MM.1S (cell line): ENCODE measurements around the gene ART1.

Experiments
- DNase-seq: peaks from one replicate; pipeline ENCODE4 v3.0.0-alpha.2; 2015
- H2AFZ ChIP-seq: fragments of 300-600 bp; sonication (generic); 2 replicates; pipeline ENCODE4 v1.6.0; 2016; ENCODE audit warnings: antibody characterized with exemption, low read length
- H3F3A ChIP-seq: fragments of 300-600 bp; sonication (generic); 2 replicates; pipeline ENCODE4 v1.6.1; 2016; ENCODE audit warnings: mild to moderate bottlenecking, antibody characterized with exemption, low read length, moderate library complexity, mixed read lengths; ENCODE audit not compliant: insufficient read depth
- H3K27ac ChIP-seq: fragments of 300-600 bp; sonication (generic); 2 replicates; pipeline ENCODE4 v1.5.1; 2016; ENCODE audit warnings: mild to moderate bottlenecking, low read length
- H3K27me3 ChIP-seq: fragments of 300-600 bp; sonication (generic); replicated peaks from 2 replicates; pipeline ENCODE4 v1.6.0; 2016; ENCODE audit warnings: low read length; ENCODE audit not compliant: insufficient read depth
- H3K36me3 ChIP-seq: fragments of 300-600 bp; sonication (generic); replicated peaks from 2 replicates; pipeline ENCODE4 v1.6.1; 2016; ENCODE audit warnings: mild to moderate bottlenecking, low read length, mixed read lengths; ENCODE audit not compliant: insufficient read depth
- H3K4me1 ChIP-seq: fragments of 300-600 bp; sonication (generic); 2 replicates; pipeline ENCODE4 v1.6.1; 2016; ENCODE audit warnings: low read length, mixed read lengths
- H3K4me2 ChIP-seq: fragments of 300-600 bp; sonication (generic); 2 replicates; pipeline ENCODE4 v1.6.0; 2016; ENCODE audit warnings: low read depth, low read length
- H3K4me3 ChIP-seq: fragments of 300-600 bp; sonication (generic); 2 replicates; pipeline ENCODE4 v1.5.1; 2016; ENCODE audit warnings: low read length, mixed read lengths
- H3K79me2 ChIP-seq: fragments of 300-600 bp; sonication (generic); 2 replicates; pipeline ENCODE4 v1.6.1; 2016; ENCODE audit warnings: mixed run types, low read length, mixed read lengths
- H3K9ac ChIP-seq: fragments of 300-600 bp; sonication (generic); 2 replicates; pipeline ENCODE4 v1.6.1; 2016; ENCODE audit warnings: low read length, mixed read lengths
- H3K9me2 ChIP-seq: fragments of 300-600 bp; sonication (generic); replicated peaks from 2 replicates; pipeline ENCODE4 v1.6.1; 2016; ENCODE audit warnings: mild to moderate bottlenecking, low read length, mixed read lengths; ENCODE audit not compliant: insufficient read depth
- H3K9me3 ChIP-seq: fragments of 300-600 bp; sonication (generic); replicated peaks from 2 replicates; pipeline ENCODE4 v1.6.1; 2016; ENCODE audit warnings: mild to moderate bottlenecking, low read length, mixed read lengths; ENCODE audit not compliant: insufficient read depth
- H4K20me1 ChIP-seq: fragments of 300-600 bp; sonication (generic); 2 replicates; pipeline ENCODE4 v1.6.1; 2016; ENCODE audit warnings: mild to moderate bottlenecking, low read length, moderate library complexity, mixed read lengths; ENCODE audit not compliant: insufficient read depth
- EZH2 ChIP-seq: fragments of 300-600 bp; sonication (generic); optimal IDR thresholded peaks from 2 replicates; pipeline ENCODE3; 2017; ENCODE audit warnings: low read depth, mild to moderate bottlenecking, antibody characterized with exemption, low read length, mixed read lengths
- EZH2phosphoT487 ChIP-seq: fragments of 300-600 bp; sonication (generic); IDR thresholded peaks from 2 replicates; pipeline ENCODE4 v1.6.1; 2018; ENCODE audit warnings: antibody characterized with exemption, low read length
- TF ChIP-seq, protein P1 (sequence below): fragments of 300-600 bp; sonication (generic); IDR thresholded peaks from 2 replicates; pipeline ENCODE4 v1.5.1; 2016; ENCODE audit warnings: antibody characterized with exemption, low read length, mixed read lengths

The ART1 gene

DNA sequence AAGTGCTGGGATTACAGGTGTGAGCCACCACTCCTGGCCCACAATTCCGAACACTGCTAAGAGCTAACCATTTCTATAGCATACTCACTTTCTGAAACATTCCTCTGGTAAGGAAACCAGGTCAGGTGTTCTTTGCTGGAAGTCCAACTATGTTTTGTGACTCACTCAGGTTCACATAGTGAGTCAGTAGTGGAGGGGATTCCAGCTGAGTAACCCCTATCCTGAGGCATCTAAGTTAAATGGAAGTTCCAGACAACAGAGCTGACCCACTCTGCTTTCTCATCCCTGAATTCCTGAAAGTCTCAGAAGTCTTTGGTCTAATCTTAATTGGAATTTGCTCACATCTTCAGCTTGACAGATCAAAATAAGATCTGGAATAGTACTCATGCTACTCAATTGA is 29.3 kb downstream of the ART1 start:
- Histone ChIP-seq H3K27me3 (no peaks in the 10 kb centered on the region), H3K36me3 (peaks cover 23% of the 10 kb centered on the region), H3K4me3 (no peak overlapping the region), H3K4me2 (no peak overlapping the region), H3K9me2 (no peaks in the 10 kb centered on the region), H3K9me3 (no peaks in the 10 kb centered on the region), H3F3A (no peaks in the 10 kb centered on the region), H3K9ac (no peak overlapping the region), H3K79me2 (no peaks in the 10 kb centered on the region), H3K27ac (no peak overlapping the region), H4K20me1 (no peaks in the 10 kb centered on the region), H2AFZ (no peak overlapping the region), H3K4me1 (no peaks in the 10 kb centered on the region)
- TF ChIP-seq EZH2: no peak
- no peak for TF ChIP-seq EZH2phosphoT487
- TF ChIP-seq, protein P1, sequence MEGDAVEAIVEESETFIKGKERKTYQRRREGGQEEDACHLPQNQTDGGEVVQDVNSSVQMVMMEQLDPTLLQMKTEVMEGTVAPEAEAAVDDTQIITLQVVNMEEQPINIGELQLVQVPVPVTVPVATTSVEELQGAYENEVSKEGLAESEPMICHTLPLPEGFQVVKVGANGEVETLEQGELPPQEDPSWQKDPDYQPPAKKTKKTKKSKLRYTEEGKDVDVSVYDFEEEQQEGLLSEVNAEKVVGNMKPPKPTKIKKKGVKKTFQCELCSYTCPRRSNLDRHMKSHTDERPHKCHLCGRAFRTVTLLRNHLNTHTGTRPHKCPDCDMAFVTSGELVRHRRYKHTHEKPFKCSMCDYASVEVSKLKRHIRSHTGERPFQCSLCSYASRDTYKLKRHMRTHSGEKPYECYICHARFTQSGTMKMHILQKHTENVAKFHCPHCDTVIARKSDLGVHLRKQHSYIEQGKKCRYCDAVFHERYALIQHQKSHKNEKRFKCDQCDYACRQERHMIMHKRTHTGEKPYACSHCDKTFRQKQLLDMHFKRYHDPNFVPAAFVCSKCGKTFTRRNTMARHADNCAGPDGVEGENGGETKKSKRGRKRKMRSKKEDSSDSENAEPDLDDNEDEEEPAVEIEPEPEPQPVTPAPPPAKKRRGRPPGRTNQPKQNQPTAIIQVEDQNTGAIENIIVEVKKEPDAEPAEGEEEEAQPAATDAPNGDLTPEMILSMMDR: no peak
- DNase-seq: no peak

DNA sequence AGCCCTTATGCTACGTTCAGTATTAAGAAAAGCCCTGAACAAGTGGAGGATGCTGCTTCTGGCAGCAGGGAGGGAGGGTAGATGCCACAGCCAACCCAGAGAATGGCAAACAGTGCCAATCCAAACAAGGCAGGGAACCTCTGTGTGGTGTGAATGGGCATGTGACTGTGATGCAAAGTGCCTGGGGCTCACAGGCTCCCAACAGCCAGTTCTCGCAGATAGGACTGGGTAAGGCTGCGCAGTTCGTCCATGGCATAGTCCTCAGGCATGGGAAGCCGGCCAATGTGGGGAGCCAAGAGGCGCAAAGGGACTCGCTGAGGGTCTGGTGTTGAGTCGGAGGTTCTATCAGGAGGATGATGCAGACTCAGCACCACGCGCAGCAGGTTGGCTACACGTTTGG is 31.0 kb downstream of the ART1 start:
- H3K36me3 ChIP-seq: peaks cover 28% of the 10 kb centered on the region

DNA sequence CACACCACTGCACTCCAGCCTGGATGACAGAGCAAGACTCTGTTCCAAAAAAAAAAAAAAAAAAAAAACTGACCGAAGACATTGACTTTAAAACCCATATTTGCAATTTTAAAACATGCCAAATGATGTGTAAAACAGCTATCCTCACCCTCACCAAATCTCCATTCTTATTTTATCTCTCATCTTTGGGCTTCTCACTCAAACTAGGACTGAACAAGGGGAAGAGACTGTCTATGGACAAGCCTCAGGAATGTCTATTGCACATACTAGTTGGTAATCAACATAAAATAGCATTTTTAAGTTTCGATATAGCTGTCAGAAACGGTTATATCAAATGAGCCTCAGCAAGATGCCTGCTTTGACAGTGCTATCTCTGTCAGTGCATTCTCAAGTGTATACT is 34.1 kb downstream of the ART1 start:
- Histone ChIP-seq H3K4me2 (no peak overlapping the region), H3K4me1 (no peaks in the 10 kb centered on the region), H3K4me3 (no peak overlapping the region), H4K20me1 (no peaks in the 10 kb centered on the region), H3K27ac (no peak overlapping the region), H3K27me3 (no peaks in the 10 kb centered on the region), H3K9me2 (no peaks in the 10 kb centered on the region), H3K79me2 (no peaks in the 10 kb centered on the region), H2AFZ (no peak overlapping the region), H3K36me3 (peaks cover 28% of the 10 kb centered on the region), H3K9me3 (no peaks in the 10 kb centered on the region), H3K9ac (no peak overlapping the region), H3F3A (no peaks in the 10 kb centered on the region)
- TF ChIP-seq EZH2: no peak
- TF ChIP-seq, protein P1: no peak
- no peak for TF ChIP-seq EZH2phosphoT487
- no peak for DNase-seq

More for the DNA sequence above, 31.0 kb downstream of the ART1 start:
- no peaks in the 10 kb centered on the region for H3K9me2 ChIP-seq
- TF ChIP-seq, protein P1: no peak
- TF ChIP-seq EZH2phosphoT487 (no peak), EZH2 (no peak)
- H3K27ac ChIP-seq: no peak overlapping the region
- H3K9ac ChIP-seq: no peak overlapping the region
- no peak overlapping the region for H2AFZ ChIP-seq
- H3K4me3 ChIP-seq: no peak overlapping the region
- no peak for DNase-seq
- H4K20me1 ChIP-seq: no peaks in the 10 kb centered on the region
- H3K4me1 ChIP-seq: no peaks in the 10 kb centered on the region
- H3K4me2 ChIP-seq: no peak overlapping the region
- H3F3A ChIP-seq: no peaks in the 10 kb centered on the region
- H3K27me3 ChIP-seq: no peaks in the 10 kb centered on the region
- H3K79me2 ChIP-seq: no peaks in the 10 kb centered on the region
- H3K9me3 ChIP-seq: no peaks in the 10 kb centered on the region
